GM19468 (cell line): ENCODE measurements around the gene HOXB5.

Experiments
- ATAC-seq: cut with Tn5 transposase; IDR thresholded peaks from one replicate; pipeline ENCODE4 v1.9.1; 2021; ENCODE audit warnings: mild to moderate bottlenecking, moderate library complexity, moderate number of reproducible peaks; ENCODE audit not compliant: unreplicated experiment; ENCODE audit errors: extremely low read depth

Gene HOXB5

DNA sequence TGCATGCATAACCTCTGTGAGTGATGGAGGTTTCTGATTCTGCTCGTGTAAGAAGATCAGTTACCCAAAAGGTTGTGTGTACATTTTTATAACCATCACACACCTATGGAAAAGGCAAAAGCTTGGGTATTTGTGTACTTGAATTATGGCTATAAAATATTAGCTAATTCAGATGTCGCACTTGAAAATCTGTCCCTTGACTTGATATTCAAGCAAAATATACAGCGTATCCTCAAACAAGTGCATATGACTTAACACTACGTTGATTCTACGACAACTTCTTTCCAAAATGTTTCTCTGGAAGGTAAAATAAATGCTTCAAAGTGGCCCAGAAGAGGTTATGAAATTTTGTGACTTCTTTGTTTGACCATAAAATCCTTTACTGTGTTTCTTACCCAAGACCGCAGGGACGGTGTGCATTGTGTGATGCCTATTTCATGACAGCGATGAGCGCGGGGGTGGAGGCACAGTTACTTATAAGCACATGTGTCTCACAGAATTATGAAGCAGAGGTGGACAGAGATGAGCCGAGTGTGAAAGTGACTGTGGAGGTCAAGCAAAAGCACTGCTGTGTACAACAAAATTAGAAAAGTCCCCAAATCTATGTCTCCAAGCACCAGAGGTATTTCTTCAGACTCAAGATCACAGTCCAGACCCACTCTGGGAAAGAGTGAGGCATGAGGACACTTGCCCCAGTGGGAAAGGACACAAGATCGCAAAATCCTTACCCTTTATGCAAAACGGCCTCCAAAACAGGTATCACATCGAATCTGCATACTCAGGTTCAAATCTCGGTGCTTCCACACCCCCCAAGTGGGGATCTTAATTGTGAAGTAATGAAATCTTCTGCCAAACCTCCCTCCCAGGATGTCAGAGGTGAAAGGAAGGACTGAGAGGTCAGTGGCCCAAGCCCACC, 36.7 kb upstream of the HOXB5 start:
- ATAC-seq: no peak

DNA sequence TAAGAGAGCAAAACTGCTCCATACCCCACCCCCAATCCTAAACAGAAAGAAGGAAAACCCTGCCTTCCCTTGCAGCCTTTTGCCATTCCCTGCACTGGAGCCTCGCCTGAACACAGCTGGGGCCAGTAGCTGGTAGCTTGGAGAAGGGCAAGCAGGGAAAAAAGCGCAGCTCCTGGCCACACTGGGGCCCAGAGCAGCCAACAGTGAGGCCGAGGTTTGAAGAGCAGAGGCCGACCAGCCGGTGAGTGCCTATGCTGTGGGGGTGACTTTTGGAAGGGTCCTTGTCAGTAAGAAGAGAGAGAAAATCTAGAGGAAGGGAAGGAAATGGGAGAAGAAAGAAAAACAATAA, 35.8 kb upstream of the HOXB5 start:
- no peak for ATAC-seq

DNA sequence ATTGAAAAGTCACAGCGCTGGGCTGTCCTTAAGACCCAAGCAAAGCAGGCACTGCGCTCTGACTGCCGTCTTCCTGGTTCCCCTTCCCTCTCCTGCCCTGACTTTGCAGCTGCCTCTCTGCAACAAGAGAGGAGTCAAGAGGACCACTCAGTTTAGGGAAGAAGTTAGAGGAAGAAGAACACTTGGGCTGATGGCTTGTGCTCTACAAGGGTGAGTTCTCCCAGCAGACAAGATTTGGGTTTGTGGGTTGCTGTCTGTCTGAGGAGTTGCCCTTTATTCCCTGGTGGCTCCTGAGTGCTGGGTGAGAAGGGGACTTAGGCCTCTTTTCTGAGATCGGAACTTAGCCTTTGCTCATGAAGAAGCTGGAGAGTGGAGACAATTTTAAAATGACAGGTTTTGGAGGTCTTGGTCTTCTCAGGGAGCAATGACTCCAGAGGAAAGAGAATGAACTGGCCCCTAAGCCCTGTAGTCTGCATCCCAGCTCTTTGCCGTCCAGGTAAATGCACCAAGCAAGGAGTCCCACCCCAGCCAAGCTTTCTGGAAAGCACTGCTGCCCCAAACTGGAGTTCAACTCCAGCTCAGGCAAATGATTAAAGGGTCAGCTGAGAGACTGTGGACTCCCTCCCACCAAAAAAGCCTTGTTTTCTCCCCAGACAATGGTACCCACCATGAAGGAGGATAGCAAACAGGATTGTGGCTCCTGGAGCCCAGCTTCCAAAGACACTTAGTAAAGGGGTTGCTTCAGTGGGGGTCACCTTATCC, 35.3 kb upstream of the HOXB5 start:
- no peak for ATAC-seq

DNA sequence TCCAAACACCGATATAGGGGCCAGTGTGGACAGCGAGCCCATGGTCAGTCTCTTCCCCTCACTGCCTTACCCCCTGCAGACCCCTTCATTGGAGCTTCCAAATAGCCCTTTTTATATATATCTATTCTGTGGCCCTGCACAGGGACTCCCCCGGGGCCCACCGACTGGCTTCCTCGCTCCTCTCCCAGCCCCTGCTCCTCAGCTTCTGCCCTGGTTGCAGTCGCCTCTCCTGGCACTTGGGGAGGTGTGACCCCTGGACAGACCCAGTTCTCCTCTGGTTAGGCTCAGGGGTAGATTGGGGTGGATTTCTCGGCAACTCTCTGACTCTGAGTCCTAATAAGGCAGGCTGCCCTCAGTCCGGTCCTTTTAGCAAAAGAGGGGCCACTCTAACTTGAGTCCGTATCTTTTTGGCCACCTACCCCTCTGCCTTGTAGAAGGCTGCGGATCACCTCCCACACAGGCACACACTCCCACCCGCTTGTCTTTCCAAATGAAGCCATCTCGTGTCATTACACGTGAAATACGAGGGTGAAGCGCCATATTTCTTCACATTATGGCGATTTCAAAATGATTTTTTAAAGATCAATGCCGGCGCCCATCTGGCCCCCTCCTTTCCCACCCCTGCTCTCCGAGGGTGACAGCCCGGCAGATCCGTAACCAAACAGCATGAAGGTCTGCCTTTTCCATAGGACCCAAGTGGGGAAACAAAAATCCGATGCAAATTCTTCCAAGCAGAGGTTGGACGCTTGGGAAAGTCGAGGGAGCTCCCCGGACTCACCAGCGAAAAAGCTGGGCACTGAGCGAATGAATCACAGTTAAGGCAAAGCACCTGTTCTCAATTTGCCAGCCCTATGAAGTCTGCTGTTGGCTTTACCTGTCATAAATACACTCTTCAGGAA, 34.3 kb upstream of the HOXB5 start:
- ATAC-seq: no peak

DNA sequence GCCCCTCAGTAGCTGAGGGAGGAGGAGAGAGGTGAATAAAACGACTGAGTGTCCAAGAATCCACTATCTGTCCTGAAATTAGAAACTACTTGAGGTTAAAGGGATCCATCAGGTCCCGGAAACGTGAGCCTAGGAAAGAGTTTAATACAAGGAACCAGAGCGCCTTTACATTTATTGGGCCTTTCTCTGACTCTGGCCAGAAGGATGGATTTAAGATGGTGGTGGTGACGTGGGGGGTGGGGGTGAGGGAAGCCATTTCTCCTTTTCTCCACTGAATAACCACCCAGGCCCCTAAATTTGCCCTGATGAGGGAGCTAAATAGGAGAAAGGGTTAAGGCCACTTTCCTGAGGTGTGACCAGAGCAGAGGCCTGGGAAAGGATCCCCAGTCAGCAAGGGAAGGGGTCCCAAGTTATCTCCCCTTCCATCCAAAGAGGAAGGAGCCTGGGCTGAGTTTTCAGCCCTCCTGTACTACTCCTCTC, 33.6 kb upstream of the HOXB5 start:
- no peak for ATAC-seq

DNA sequence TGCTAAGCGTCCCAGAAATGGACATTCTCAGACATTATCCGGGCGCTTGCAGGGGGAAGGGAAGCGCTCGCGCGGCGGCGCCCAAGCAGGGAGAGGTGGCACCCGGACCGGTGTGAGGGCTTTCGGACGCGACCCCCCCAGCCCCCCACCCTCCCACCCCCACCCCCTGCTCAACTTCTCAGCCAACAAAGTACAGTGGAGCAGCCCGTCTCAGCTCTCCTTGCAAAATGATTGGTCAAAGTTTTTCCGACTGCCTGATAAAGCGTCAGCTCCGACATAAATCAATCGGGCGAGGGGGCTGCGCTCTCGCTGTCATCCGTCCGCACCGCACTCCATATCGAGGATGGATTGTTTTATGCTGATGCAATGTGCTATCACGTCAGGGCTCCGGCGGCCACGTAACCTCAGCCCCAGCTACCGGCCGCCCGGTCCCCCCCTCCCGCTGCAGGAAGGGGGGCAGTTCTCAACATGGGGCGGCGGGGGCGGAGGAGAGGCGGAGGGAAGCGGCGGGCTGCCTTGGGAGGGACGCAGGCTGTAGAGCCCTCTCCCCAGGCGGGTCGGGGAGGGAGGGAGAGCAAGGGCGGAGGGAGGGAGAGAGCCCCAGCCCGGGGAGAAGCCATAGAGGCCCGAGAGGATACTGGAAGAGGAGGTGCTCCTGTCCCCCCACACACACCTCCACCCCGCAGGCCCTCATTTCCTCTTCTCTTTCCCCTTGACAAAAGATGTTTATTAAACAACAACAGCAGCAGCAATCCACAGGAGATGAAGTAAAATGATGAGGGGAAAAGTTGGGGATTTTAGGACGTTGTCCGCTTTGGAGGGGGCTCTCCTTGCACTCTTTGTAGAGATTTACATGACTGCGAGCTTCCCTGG, 32.9 kb upstream of the HOXB5 start, which contains the start of gene HOXB9:
Gene HOXB9 (minus strand): TSS at position 114 of the 873 bp plus-strand sequence. CDS start 89 bp downstream, at position 25.
- ATAC-seq: no peak

DNA sequence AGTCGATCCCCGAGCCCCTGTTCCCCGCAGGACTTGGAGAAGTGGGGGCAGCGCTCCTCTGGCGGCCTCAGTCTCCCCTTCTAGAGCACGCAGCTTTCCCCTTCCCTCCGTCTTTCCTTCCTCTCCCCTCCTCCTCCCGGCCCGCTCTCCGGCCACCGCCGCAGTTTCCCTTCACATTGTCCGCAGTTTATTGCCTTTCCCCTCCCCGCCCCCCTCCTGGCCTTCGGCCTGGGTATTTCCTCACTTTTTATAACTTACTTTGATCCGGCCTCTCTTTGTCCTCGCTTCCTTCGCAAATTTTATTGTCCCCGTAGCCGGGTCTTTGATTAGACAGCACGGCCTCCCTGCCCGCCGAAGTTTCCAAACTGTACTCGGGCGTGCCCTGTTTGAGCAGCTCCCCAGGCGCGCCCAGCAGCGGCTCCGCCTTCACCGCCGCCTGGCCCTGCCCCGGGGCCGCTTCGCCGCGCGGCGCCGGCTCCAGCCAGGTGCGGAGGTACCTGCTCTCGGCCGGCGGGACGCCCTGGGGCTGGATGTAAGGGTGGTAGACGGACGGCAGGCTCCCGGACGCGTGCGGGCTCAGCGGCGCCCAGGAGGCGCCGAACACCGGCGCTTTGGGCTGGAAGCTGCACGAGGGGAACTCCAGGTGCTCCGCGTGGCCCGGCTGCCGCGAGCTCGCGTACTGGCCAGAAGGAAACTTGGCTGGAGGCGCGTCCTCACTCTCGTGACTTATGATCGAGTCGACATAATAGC, 32.1 kb upstream of the HOXB5 start:
- ATAC-seq: no peak

DNA sequence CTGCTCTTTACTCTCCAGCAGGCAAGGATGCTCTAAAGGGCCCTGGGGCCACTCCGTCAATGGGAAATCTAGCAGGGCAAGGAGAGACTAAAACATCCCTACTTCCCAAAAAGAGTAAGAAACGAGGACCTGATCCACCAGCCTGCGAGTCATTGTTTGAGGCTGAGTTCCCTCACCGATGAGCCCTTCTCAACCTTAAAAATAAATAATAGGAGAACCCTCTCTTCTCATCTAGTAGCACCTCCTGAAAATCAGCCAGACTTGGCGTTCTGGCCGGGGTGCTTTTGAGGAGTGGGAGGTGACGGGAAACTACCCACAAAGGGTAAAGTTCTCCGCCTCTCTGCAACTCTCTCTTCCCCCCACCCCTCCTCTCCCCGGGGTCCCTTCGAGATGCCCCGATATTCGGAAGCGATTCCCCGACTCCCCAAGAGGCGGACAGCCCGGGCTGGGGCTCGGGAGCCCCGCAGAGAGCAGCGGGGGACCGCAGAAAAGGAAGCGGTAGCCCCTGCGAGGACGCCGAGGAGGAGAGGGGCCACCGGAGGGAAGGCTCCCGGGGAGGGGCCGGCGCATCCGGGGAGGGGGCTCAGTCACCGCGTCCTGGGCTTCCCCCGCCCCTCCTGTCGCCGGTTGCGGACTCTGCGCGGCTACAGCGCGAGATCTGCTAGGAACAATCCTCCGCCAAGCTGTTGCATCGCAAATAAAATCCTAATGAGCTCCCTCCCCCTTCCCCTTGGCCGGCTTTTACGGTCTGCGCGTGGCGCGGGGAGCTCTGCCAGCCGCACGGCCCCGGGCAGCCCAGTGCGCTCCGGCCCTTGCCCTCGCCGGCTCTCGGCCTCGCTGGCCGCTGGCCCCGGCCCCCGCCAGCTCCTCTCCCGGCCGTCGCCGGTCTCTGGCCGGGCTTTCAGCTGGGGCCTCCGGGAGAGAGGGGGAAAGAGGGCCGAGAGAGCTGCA, 31.2 kb upstream of the HOXB5 start:
- no peak for ATAC-seq

DNA sequence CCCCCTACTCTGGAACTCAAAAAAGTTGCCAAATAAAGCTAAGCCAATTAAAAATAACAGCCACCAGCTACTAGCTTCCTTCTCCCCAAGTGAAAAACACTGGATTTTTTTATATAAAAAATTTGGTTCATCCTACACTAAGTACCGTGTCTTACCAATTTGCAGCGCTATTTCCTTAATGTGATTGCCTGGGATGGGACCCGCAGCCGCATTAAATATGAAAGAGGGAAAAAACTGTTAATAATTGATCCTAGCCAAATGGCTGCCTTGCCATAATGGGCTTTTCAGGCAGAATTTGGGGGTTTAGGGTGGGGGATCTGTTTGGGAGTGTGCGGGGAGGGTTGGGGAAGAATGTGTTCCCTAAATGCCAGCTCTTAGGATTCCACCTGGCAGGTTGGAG, 30.5 kb upstream of the HOXB5 start:
- ATAC-seq: no peak

DNA sequence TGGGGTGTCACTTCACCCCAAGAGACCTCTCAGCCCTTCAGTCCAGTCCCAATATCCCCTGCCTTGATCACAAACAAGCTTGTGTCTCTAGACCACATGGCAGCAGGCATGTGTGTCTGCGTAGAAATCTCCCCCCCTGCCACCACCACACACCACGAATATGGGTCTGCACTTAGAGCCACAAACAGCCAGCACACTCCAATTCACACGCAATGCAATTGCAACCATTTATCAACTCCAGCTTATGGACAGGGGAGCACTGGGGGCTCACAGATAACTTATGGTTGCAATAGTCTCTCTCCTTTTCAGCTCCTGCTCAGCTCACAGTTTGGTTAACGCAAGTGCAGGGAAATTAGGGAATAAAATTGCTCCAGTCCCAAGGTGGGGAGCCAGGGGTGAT, 30.0 kb upstream of the HOXB5 start:
- no peak for ATAC-seq

DNA sequence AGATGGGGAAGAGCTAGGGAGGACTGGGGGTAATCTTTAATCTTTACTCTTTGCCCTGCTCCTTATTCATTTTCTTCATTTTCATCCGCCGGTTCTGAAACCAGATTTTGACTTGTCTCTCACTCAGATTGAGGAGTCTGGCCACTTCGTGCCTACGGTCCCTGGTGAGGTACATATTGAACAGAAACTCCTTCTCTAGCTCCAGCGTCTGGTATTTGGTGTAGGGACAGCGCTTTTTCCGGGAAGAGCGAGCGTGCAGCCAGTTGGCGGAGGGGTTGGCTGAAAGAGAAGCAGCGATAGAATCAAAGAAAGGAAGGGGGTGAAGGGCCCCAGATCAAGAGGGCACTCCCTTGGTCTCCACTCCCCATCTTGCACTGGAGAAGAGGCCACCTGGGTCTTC, 29.3 kb upstream of the HOXB5 start:
- no peak for ATAC-seq

DNA sequence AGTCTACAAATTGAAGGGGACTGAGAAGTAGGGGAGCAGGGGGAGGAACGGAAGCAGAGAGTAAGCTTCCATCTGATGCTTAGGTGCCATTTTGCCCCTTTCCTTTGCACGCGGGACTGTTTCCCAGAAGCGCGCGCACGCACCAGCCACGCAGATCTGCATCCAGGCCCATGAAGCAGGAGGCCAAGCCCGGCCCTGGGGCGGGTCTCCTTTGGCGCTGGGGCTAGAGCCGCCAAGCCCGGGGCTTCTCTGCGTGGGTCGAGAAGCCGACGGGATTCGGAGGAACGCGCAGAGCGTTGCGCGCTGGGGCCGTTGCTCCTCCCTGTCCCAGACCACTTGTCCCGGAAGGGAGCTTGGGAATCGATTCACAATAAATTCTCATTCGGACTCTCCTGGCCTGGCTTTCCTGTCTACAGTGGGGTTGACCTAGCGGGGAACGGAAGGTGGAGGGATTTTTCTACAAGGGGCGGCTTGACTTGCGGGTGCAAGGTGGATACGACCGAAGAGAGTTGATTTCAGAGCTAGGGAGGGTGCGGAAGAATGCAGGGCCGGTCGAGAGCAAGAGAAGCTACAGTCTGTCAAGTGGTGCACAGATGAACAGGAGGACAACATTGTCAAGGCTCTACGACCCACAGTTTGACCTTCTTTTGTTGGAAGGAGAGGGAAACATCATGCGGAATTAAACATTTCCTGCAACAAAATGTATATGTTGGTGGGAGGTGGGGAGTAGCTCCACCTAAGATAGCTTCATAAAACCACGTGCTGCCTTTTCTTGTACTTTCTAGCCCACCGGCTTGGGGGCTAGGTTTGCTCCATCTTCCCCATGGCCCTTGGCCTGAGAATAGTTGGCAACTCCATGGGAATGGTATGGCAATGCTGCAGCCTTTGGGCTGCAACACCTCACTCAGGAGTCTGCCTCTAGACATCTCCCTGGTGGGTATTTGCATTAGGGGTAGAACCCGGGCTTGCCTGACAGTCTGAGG, 28.1 kb upstream of the HOXB5 start:
- no peak for ATAC-seq

DNA sequence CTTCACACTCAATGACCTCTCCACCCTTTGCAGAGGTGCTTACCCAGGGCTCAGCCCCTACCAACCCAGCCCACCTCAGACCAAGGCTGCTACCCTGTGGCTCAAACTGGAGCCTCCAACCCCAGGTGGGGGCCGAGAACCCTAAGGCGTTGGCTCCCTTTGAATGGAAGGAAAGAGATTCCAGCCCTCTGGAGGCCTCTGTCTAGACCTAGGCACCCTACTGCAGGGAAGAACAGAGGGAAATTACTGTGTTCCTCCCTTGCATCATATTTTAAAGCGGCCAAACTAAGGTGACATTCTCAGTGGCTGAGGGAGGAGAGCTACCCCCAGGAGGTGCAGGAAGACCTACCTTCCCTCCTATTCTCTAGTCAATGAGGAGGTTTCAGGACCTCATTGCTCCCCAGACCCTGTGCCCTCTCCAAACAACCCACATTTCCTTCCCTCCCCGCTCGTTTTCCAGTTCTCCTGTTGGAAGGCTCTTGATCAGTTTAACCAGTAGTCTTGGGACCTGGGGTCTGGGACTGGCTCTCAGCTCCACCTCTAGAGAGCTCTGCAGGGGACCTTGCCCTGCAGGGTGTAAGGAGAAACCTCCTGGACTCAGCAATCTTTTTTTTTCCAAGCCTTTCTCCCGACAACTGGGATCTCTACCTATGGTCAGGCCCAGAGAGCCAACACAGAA, 27.0 kb upstream of the HOXB5 start:
- no peak for ATAC-seq

DNA sequence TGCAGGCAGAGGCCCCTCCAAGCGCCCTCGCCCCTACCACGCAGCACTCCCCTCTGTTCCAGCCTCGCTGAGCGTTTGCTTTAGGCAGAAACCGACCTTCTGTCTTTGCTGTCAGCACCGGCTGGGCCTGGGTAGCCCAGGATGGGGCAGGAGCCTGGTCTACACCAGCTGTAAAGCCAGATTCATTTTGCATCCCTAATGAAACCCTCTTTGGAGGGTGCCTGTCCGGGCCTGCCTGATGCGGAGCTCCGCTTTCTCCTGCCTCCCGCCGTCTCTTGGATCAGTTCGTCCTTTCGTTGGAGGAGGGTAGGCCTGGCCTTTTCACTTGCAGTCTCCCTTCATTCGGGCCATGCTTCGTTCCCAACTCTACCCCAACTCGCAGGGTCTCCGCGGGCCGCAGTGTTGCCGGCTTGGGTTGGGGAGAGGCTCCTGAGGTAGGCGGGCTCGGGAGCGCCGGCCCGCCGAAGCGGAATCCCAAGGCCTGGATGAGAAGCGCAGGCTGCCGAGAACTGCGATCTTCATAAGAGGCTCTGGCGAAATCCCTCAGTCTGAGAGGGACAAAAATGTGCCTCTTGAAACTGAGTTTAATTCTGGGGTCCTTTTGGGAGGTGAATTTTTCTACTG, 26.4 kb upstream of the HOXB5 start:
- no peak for ATAC-seq

DNA sequence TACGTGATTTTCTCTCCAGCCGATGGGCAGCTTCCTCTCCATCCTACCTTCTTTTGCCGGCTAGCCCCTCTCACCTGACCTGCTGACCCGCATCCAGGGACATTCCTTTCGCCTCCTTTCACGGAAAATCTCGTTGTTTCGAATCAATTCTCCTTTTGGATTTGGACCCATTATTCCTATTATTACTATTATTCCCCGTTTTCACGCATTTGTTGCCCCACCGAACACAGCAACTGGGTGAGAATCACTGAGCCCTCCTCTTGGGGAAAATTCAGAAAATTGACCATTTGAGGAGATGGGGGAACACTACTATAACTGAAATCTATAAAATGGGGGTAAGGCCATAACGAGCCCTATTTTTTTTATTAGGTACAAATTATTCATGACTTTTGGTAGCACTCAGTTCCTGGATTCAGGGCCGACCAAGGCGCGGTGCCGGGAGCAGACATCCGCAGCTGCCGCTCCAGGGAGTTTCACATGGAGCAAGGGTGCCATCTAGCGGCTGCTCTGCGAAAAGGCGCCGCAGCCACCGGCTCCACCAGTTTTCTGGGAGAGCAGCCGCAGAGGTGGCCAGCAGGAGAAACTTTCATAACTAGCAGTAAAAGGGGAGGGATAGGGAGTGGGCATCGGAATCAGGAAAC, 24.8 kb upstream of the HOXB5 start:
- ATAC-seq: no peak
